ACC112 (cell line): ENCODE data around the gene PLK3.

ENCODE experiments used
- H2AFZ ChIP-seq: fragments of 200-600 bp; sonication (generic); one replicate; pipeline ENCODE4 v1.6.0; 2017; ENCODE audit warnings: antibody characterized with exemption, low read length; ENCODE audit not compliant: unreplicated experiment
- H3K27ac ChIP-seq: fragments of 200-600 bp; sonication (generic); 2 replicates; pipeline ENCODE4 v1.5.1; 2014; ENCODE audit warnings: low read depth, mild to moderate bottlenecking, antibody characterized with exemption, low read length, moderate library complexity
- H3K27me3 ChIP-seq: fragments of 200-600 bp; sonication (generic); 2 replicates; pipeline ENCODE4 v1.6.1; 2014; ENCODE audit warnings: mild to moderate bottlenecking, antibody characterized with exemption, low read length, moderate library complexity, mixed read lengths; ENCODE audit not compliant: insufficient read depth
- H3K36me3 ChIP-seq: fragments of 200-600 bp; sonication (generic); 2 replicates; pipeline ENCODE4 v1.6.1; 2016; ENCODE audit warnings: mild to moderate bottlenecking, antibody characterized with exemption, low read length, moderate library complexity, mixed read lengths; ENCODE audit not compliant: insufficient read depth
- H3K4me1 ChIP-seq: fragments of 200-600 bp; sonication (generic); one replicate; pipeline ENCODE4 v1.6.1; 2016; ENCODE audit warnings: low read length, mixed read lengths; ENCODE audit not compliant: insufficient read depth, unreplicated experiment, control insufficient read depth
- H3K4me3 ChIP-seq: fragments of 200-600 bp; sonication (generic); 2 replicates; pipeline ENCODE4 v1.5.1; 2014; ENCODE audit warnings: mild to moderate bottlenecking, low read depth, low read length
- H3K79me2 ChIP-seq: fragments of 200-600 bp; sonication (generic); one replicate; pipeline ENCODE4 v1.6.0; 2016; ENCODE audit warnings: low read length; ENCODE audit not compliant: control insufficient read depth, unreplicated experiment, insufficient read depth

The PLK3 gene

DNA sequence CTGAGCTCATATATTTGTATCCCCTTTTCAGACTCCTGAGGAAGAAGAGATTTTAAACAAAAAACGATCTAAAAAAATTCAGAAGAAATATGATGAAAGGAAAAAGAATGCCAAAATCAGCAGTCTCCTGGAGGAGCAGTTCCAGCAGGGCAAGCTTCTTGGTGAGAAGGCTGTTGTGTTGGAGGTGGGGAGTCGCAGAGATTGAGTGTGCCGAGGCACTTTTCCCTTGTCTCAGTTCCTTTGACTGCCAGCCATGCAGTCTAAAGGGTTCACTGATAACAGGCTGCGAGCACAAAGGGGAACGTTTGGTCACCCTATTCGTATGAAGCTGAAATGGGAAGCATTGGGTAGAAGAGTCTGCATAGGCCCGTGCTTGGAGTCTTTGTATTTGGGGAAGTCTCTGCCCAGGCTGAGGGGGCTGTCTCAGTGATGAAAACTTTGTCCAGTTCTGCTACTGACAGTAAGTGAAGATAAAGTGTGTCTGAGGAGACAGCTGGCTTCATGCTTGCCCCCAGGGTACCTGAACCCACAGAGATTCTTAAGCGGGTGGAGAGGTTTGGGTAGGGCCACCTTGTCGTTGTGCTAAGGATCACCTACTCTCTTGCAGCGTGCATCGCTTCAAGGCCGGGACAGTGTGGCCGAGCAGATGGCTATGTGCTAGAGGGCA lies 22.1 kb upstream of the PLK3 start:
- peaks cover 12% of the 10 kb centered on the region for H3K4me1 ChIP-seq

DNA sequence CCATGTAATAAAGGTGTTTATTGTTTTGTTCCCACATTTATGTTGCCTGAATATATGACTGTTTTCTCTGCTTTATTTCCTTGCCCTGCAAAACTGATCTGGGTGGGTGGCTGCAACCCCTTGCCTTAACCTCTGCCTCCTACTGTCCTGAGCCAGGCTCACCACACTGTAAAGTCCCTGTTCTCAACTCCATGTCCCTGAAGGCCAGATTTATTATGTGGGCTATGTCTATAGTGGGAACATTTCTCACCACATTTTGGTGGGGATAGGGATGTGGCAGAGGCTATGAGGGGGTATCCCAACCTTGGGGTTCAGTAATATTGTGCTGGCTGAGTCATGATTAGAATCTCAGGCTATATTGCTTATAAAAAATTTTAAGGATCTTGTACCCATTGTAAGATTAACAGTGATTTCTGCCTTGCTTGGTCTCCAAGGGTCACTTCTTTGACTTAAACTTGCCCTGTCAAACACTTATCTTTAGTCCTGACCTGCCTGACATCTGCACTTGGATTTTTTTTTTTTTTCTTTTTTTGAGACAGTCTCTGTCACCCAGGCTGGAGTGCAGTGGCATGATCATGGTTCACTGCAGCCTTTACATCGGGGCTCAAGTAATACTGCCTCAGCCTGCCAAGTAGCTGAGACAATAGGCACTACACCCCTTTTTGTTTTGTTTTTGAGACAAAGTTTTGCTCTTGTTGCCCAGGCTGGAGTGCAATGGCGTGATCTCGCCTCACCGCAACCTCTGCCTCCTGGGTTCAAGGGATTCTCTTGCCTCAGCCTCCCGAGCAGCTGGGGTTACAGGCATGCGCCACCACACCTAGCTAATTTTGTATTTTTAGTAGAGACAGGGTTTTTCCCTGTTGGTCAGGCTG lies 21.2 kb upstream of the PLK3 start:
- H3K4me1 ChIP-seq, result peaks cover 17% of the 10 kb centered on the region
- peaks cover 27% of the 10 kb centered on the region; the same call in 1 of the 2 replicates for H3K36me3 ChIP-seq
- no peaks in the 10 kb centered on the region for H3K27me3 ChIP-seq
- peaks cover 45% of the 10 kb centered on the region for H3K79me2 ChIP-seq
- peak overlapping the region; percentile 87 for H3K4me3 ChIP-seq
- H2AFZ ChIP-seq, result no peak overlapping the region
- H3K27ac ChIP-seq, result no peak overlapping the region

More for the DNA sequence above, 22.1 kb upstream of the PLK3 start:
- peak overlapping the region; percentile 87 for H3K4me3 ChIP-seq
- no peaks in the 10 kb centered on the region for H3K27me3 ChIP-seq
- peaks cover 45% of the 10 kb centered on the region for H3K79me2 ChIP-seq
- H2AFZ ChIP-seq, result no peak overlapping the region
- H3K36me3 ChIP-seq, result peaks cover 27% of the 10 kb centered on the region; the same call in 1 of the 2 replicates
- H3K27ac ChIP-seq, result no peak overlapping the region

DNA sequence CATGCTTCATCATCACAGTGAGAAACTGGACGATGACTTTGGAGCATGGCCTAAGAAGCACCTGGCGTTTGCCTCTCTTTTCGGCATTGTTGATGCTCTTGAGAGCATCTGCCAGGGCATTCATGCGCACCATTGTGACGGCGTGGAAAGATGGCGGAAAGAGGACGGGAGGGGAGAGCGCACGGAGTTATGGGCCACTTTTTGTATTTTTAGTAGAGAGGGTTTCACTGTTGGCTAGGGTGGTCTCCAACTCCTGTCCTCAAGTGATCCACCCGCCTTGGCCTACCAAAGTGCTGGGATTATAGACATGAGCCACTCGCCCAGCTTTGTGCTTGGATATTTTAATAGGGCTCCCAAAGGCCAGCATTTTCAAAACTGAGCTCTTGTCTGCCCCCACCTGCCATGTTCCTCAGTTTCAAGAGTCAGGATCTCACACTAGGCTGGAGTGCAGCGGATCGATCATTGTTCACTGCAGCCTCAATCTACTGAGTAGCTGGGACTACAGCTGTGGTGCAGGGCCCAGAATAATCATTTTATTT lies 19.5 kb upstream of the PLK3 start:
- peaks cover 27% of the 10 kb centered on the region; the same call in 1 of the 2 replicates for H3K36me3 ChIP-seq
- H3K27ac ChIP-seq, result no peak overlapping the region

DNA sequence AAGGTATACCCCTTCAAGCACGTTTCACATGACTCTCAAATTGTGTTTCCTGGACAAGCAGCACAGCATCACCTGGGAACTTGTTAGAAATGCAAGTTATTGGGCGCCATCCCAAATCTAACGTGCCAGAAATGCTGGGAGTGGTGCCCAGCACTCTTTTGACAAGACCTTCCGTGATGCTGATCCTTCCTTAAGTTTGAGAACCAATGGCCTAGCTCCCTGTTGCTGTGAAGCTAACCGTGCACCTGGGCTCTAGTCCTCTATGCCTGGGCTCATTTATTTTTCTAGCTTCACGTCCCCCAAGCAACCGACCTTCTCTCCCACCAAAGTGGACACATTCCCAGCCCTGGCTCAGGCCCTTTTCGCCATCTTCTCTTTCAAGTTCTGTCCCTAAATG lies 16.5 kb upstream of the PLK3 start:
- H3K79me2 ChIP-seq, result peaks cover 6% of the 10 kb centered on the region
- peak overlapping the region; percentile 32 for H2AFZ ChIP-seq
- H3K4me1 ChIP-seq, result peaks cover 12% of the 10 kb centered on the region
- H3K27ac ChIP-seq, result no peak overlapping the region
- peaks cover 5% of the 10 kb centered on the region; the same call in 1 of the 2 replicates for H3K36me3 ChIP-seq
- peak overlapping the region; percentile 70 for H3K4me3 ChIP-seq
- H3K27me3 ChIP-seq, result no peaks in the 10 kb centered on the region

More for the DNA sequence above, 19.5 kb upstream of the PLK3 start:
- Histone ChIP-seq H3K4me3 (no peak overlapping the region), H2AFZ (no peak overlapping the region), H3K4me1 (peaks cover 21% of the 10 kb centered on the region), H3K79me2 (peaks cover 36% of the 10 kb centered on the region), H3K27me3 (no peaks in the 10 kb centered on the region)

DNA sequence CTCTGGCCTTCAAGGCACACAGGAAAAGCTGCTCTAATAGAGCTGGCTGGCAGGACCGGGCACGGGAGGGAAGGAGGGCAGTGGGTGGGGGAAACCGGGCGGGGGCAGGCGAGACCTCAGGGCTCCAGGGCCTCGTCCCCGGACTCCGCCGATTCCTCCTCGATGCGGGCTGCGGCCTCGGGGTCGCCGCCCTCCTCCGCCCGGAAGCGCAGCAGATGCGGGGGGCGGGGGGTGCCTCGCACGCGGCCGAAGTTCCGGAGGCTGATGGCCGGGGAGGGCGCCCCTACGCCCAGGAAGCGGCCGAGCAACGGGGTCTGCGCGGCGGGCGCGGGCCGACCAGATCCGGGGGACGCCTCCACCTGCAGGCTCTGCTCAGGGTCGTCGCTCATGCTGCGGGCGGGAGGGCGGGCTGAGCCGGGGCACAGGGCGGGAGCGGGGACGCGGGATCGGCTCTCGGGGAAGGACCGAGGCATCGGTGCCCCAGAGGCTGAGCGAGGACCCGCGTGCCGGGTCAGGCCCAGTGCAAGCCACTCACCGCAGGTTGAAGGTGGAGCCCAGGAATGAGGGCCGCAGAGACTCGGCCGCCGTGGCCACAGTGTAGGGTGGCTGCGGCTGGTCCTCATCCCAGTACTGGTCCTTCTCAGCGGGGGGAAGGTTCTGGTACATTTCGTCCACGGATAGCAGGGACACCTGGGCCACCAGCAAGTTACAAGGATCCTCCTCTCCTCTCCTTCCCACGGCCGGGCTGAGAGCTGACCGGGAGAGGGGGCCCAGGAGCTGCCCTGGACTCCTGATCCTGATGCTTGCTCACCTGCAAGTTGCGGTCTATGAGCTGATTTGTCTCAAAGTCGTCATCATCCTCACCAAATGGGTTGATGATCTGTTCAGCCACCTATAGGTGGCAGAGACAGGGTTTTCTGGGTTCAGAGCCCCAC lies 15.8 kb upstream of the PLK3 start:
- H3K27me3 ChIP-seq, result no peaks in the 10 kb centered on the region
- peak overlapping the region; percentile 70 for H3K4me3 ChIP-seq
- H3K36me3 ChIP-seq, result no peaks in the 10 kb centered on the region; the same call in 1 of the 2 replicates
- H2AFZ ChIP-seq, result peak overlapping the region; percentile 51
- H3K79me2 ChIP-seq, result no peaks in the 10 kb centered on the region
- H3K4me1 ChIP-seq, result peaks cover 12% of the 10 kb centered on the region
- H3K27ac ChIP-seq, result no peak overlapping the region

DNA sequence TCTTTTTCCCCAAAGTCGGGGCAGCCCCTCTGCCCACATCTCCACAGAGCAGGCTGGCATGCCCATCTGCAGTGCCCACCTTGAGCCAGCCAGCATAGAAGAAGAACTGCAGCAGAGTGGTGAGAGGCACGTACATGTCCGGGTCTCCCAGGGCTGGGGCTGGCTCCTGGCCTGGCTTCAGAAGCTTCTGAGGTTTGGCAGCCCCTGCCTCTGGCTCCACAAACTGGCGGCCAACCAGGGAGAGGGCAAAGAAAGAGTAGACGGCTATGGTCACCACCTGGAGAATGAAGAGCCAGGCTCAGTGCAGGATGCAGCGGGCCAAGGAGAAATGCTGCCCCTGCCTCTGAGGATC lies 15.2 kb upstream of the PLK3 start:
- H3K27me3 ChIP-seq, result no peaks in the 10 kb centered on the region
- no peak overlapping the region for H3K27ac ChIP-seq
- peaks cover 12% of the 10 kb centered on the region for H3K4me1 ChIP-seq
- no peak overlapping the region for H2AFZ ChIP-seq
- H3K4me3 ChIP-seq, result no peak overlapping the region
- H3K36me3 ChIP-seq, result no peaks in the 10 kb centered on the region; the same call in 1 of the 2 replicates
- no peaks in the 10 kb centered on the region for H3K79me2 ChIP-seq

DNA sequence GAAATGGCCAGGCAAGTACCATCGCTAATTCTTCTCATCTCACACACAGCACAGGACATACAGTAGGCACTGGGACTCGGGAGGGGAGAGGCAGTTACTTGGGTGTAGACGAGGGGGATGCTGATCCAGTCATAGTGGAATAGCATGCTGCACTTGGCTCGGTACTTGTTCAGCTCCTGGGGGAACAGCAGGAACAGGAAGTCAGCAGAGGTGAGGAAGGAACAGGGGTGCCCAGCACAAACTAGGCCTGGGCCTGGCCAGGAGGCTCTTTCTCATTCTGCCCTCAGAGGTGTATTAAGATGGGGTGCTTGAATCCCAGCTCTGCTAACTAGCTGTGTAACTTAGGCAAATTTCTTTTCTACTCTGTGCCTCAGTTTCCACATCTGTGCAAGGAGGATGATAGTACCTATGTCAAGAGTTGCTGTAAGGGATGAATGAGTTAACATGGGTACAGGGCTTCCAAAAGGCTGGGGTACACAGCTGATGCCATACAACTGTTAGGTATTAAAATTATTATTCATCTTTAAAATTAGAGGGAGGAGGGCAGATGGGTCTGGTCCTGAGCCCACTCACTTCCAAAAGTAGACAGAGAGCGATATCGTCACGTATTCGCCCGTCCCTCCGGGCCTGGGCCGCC lies 14.6 kb upstream of the PLK3 start:
- no peaks in the 10 kb centered on the region for H3K27me3 ChIP-seq
- no peaks in the 10 kb centered on the region; the same call in 1 of the 2 replicates for H3K36me3 ChIP-seq
- H3K79me2 ChIP-seq, result no peaks in the 10 kb centered on the region
- H2AFZ ChIP-seq, result no peak overlapping the region
- H3K4me3 ChIP-seq, result peak overlapping the region; percentile 72
- H3K4me1 ChIP-seq, result peaks cover 12% of the 10 kb centered on the region
- no peak overlapping the region for H3K27ac ChIP-seq

DNA sequence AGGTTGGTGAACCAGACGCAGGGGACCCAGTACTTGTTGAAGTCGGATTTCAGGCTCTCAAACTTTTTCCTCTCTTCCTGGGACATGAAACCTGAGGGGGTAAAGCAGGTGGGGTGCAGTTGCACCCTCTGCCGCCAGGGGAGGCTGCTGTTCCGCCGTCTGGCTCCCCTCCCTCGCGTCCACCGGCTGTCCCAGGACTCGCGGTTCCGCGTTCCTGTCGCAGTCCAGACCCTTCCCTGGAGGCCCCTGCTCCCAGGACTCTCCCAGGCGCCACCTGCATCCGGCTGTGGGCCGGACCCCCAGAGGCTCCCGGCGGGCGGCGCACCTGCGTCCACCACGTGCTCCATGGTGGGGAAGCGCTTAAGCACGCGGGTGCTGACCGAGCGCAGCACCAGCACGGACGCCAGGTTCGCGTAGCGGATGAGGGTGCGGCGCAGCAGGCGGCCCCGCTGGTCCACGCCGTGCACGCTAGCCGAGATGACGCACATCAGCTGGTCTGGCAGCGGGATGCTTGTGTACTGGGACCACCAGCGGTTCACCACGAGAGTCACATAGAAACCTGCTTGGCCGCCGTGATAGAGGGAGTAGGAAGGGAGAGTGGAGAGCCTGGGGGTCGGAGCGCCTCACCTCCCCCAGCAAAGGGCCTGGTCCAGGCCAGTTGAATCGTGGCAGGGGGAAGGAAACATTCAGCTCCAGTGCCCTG lies 13.9 kb upstream of the PLK3 start:
- Histone ChIP-seq H3K4me1 (peaks cover 12% of the 10 kb centered on the region), H3K27me3 (no peaks in the 10 kb centered on the region), H3K36me3 (no peaks in the 10 kb centered on the region), H3K4me3 (peak overlapping the region; percentile 72), H2AFZ (peak overlapping the region; percentile 87), H3K27ac (no peak overlapping the region), H3K79me2 (no peaks in the 10 kb centered on the region)

DNA sequence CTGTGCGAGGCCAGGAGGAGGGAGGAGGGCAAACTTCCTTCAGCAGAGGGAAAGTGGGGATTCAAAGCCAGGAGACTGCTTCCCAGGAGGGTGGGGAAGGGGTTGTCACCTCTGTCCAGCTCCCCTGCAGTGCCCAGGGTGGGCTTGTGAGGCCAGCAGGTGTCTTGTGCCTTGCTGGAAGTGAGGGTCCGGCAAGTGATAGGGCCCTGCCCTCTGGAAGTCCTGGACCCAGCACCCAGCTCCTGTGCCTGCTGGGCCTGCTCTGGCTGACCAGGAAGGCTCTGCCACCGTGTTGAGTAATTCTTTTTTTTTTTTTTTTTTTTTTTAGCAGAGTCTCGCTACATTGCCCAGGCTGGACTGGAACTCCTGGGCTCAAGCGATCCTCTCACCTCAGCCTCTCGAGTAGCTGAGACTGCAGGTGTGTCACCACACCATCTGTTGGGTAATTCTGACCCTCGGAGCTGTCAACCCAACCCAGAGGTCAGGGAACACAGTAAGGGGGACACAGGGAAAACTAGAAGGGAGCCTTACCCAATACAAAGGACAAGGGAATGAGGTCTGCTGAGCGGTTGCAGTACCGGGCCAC lies 13.2 kb upstream of the PLK3 start:
- Histone ChIP-seq H3K36me3 (no peaks in the 10 kb centered on the region), H3K4me1 (peaks cover 12% of the 10 kb centered on the region), H3K27ac (no peak overlapping the region), H3K79me2 (no peaks in the 10 kb centered on the region), H3K27me3 (no peaks in the 10 kb centered on the region), H3K4me3 (no peak overlapping the region), H2AFZ (no peak overlapping the region)
